ENCODE measurements around the gene GPR3. TPM values are rescaled to one million over a fixed set of nuclear protein-coding genes. Genes with fewer than 3 reads are reported as not detected.
A peak's percentile ranks its signal among the peaks of the same experiment; 100 is the strongest.

The GPR3 gene
- total RNA-seq, 1 experiment from 2014 or later: 4.4 TPM

DNA sequence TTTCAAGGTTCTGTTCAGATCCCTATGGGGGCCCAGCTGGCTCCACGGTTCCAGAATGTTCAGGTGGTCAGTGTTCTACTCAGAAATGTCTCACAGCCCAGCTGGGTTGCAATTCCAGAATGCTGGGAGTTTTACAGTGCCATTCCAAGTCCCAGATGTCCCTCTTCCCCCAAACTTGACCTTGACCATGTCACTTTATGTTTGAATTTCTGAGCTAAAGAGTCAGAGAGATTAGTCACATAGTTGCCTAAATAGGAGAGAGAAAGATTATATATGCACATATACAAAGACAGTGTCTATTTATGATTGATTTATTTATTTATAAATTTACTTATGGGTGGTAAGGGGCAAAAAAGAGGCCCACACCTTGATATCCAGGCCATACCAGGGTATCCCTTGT, 2.5 kb downstream of the GPR3 start:
- no peak overlapping the region for H2BK120ac ChIP-seq (ENCODE audit: low read depth, low read length, poor library complexity, severe bottlenecking)
- no peaks in the 10 kb centered on the region for H3K79me2 ChIP-seq (ENCODE audit: insufficient read depth, low read length)
- H3K9me3 ChIP-seq (ENCODE audit: control insufficient read depth, low read depth, low read length): no peaks in the 10 kb centered on the region
- H3K4me1 Mint-ChIP-seq: peaks cover 41 to 47% of the 10 kb centered on the region in 2 experiments
- H2BK20ac ChIP-seq (ENCODE audit: low read depth, low read length, poor library complexity, severe bottlenecking): no peak overlapping the region
- H3K27me3 Mint-ChIP-seq (ENCODE audit: low read depth): no peaks in the 10 kb centered on the region; the same call in none of the 2 replicates
- no peak overlapping the region for H3K27ac ChIP-seq (ENCODE audit: insufficient read length, low read depth, low read length)
- no peak overlapping the region for H2AK5ac ChIP-seq (ENCODE audit: insufficient read length, low read length)
- H3K4me2 ChIP-seq (ENCODE audit: insufficient read depth, insufficient read length, low read length): no peak overlapping the region
- no peak overlapping the region for H2BK12ac ChIP-seq (ENCODE audit: insufficient read length, low read depth, low read length)
- peak overlapping the region in 1 of 2 experiments; percentile 53; a peak in 3 of 5 replicates for H3K4me3 Mint-ChIP-seq
- no peak overlapping the region for H3K9ac ChIP-seq (ENCODE audit: extremely low read depth, insufficient read length, low read length)
- no peaks in the 10 kb centered on the region for H3K79me1 ChIP-seq (ENCODE audit: insufficient read depth, low read depth, low read length, poor library complexity, severe bottlenecking)
- no peak overlapping the region for H3K14ac ChIP-seq (ENCODE audit: insufficient read depth, low read length)
- no peak overlapping the region for H4K8ac ChIP-seq (replicated peaks; ENCODE audit: insufficient read length, low read depth, low read length)
- TF ChIP-seq, protein P1, sequence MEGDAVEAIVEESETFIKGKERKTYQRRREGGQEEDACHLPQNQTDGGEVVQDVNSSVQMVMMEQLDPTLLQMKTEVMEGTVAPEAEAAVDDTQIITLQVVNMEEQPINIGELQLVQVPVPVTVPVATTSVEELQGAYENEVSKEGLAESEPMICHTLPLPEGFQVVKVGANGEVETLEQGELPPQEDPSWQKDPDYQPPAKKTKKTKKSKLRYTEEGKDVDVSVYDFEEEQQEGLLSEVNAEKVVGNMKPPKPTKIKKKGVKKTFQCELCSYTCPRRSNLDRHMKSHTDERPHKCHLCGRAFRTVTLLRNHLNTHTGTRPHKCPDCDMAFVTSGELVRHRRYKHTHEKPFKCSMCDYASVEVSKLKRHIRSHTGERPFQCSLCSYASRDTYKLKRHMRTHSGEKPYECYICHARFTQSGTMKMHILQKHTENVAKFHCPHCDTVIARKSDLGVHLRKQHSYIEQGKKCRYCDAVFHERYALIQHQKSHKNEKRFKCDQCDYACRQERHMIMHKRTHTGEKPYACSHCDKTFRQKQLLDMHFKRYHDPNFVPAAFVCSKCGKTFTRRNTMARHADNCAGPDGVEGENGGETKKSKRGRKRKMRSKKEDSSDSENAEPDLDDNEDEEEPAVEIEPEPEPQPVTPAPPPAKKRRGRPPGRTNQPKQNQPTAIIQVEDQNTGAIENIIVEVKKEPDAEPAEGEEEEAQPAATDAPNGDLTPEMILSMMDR (conservative IDR thresholded peaks at IDR 0.05): no peak
- H3K23ac ChIP-seq (ENCODE audit: insufficient read length, low read depth, low read length): no peak overlapping the region
- H3K4me1 ChIP-seq (ENCODE audit: insufficient read depth, low read length): peaks cover 2% of the 10 kb centered on the region
- H3K56ac ChIP-seq (ENCODE audit: insufficient read length, low read depth, low read length): no peak overlapping the region
- no peak overlapping the region for H4K5ac ChIP-seq (ENCODE audit: insufficient read length, low read depth, low read length)
- no CpG with 5 or more reads among the region's 1 CpG for WGBS (ENCODE audit: extremely low coverage, insufficient read length, low lambda C conversion rate)
- H3K27ac Mint-ChIP-seq: no peak overlapping the region
- peaks cover 4% of the 10 kb centered on the region for H3K23me2 ChIP-seq (ENCODE audit: insufficient read length, low read depth, low read length, poor library complexity, severe bottlenecking)
- no peak overlapping the region for H2BK5ac ChIP-seq (ENCODE audit: insufficient read length, low read length)
- H3K9me3 Mint-ChIP-seq: no peaks in the 10 kb centered on the region; a peak in 2 of 5 replicates
- H3K4ac ChIP-seq (ENCODE audit: low read depth, low read length): no peak overlapping the region
- H3K18ac ChIP-seq (ENCODE audit: insufficient read length, low read depth, low read length): no peak overlapping the region
- no peak overlapping the region for H4K91ac ChIP-seq (ENCODE audit: insufficient read length, low read depth, low read length)
- H3K36me3 Mint-ChIP-seq (ENCODE audit: insufficient read depth in 1 of 3, low read depth in 3 of 3): peaks cover 0 to 4% (median 3%) of the 10 kb centered on the region in 3 experiments; a peak in 2 of 7 replicates
- no peak overlapping the region for H2AFZ ChIP-seq (ENCODE audit: low read length)
- no peaks in the 10 kb centered on the region for H3K27me3 ChIP-seq (ENCODE audit: insufficient read depth, low read length)
- no peak overlapping the region for H2BK15ac ChIP-seq (ENCODE audit: low read depth, low read length)
- no peak for DNase-seq
- no peak overlapping the region for H3T11ph ChIP-seq (ENCODE audit: low read length)
- H4K20me1 ChIP-seq (ENCODE audit: control insufficient read depth, insufficient read depth, insufficient read length): no peaks in the 10 kb centered on the region

All from H9 (cell line).